ENCODE measurements around the gene BUB1B. TPM values are rescaled to one million over a fixed set of nuclear protein-coding genes. Genes with fewer than 3 reads are reported as not detected.

BUB1B gene
- polyA plus RNA-seq, 1 donor from 2014 or later, result 50.0 TPM

DNA sequence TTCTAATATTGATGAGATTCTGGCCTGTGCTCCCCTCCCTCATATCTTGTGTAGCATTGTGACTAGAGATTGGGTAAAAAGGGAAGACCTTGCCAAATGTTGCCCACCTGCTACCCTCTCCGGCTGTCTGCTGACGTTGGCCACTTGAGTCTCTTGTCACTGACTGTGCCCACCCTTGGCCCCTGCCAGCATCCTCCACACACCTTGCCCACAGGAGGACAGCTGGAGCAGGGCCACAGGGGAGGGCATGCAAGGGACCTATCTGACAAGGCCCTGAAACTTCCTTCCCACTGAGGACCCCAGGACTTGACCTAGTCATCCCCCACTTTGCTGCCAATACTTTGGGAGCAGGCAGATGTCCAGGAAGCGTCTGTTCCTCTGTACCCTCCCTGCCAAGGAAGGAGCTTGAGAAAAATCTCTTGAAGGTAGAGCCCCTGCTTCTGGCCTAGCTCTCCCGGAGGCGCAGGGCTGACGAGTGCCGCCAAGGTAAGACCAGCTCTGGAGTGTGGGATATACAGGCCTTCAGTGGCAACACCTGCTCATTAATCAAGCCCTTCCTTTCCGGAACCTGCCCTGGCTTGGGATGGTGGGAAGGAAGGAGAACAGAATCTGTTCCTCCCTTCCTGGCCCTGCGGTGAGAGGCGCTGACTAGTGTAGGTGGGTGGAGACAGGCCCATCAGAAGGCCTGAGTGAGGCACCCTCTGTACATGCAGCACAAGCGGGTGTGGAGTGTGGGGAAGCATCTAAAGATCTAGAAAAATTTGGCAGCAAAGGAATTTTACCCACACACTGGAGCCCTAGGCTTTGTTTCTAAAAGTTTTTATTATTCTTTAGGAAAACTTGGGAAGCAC is 73.1 kb downstream of the BUB1B start:
- H3K27ac ChIP-seq (ENCODE audit: low read length), result no peak overlapping the region
- H2AFZ ChIP-seq (ENCODE audit: low read depth, low read length), result no peak overlapping the region
- H3K4me2 ChIP-seq (ENCODE audit: low read length), result no peak overlapping the region
- TF ChIP-seq TAF1 (IDR thresholded peaks at IDR 0.05; ENCODE audit: low read depth), result no peak
- no peak for TF ChIP-seq MXI1 (conservative IDR thresholded peaks at IDR 0.05; ENCODE audit: poor library complexity, severe bottlenecking)
- TF ChIP-seq EP300 (conservative IDR thresholded peaks at IDR 0.05; ENCODE audit: poor library complexity, severe bottlenecking), result no peak
- TF ChIP-seq SMC3 (conservative IDR thresholded peaks at IDR 0.05; ENCODE audit: poor library complexity), result no peak
- TF ChIP-seq, protein P1, sequence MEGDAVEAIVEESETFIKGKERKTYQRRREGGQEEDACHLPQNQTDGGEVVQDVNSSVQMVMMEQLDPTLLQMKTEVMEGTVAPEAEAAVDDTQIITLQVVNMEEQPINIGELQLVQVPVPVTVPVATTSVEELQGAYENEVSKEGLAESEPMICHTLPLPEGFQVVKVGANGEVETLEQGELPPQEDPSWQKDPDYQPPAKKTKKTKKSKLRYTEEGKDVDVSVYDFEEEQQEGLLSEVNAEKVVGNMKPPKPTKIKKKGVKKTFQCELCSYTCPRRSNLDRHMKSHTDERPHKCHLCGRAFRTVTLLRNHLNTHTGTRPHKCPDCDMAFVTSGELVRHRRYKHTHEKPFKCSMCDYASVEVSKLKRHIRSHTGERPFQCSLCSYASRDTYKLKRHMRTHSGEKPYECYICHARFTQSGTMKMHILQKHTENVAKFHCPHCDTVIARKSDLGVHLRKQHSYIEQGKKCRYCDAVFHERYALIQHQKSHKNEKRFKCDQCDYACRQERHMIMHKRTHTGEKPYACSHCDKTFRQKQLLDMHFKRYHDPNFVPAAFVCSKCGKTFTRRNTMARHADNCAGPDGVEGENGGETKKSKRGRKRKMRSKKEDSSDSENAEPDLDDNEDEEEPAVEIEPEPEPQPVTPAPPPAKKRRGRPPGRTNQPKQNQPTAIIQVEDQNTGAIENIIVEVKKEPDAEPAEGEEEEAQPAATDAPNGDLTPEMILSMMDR (IDR thresholded peaks at IDR 0.05; ENCODE audit: poor library complexity, severe bottlenecking), result no peak
- no peak for TF ChIP-seq EZH2 (IDR thresholded peaks at IDR 0.05; ENCODE audit: borderline replicate concordance, insufficient read depth, low read length, poor library complexity, severe bottlenecking)
- TF ChIP-seq POLR2AphosphoS5 (IDR thresholded peaks at IDR 0.05), result no peak
- TF ChIP-seq, protein P2, sequence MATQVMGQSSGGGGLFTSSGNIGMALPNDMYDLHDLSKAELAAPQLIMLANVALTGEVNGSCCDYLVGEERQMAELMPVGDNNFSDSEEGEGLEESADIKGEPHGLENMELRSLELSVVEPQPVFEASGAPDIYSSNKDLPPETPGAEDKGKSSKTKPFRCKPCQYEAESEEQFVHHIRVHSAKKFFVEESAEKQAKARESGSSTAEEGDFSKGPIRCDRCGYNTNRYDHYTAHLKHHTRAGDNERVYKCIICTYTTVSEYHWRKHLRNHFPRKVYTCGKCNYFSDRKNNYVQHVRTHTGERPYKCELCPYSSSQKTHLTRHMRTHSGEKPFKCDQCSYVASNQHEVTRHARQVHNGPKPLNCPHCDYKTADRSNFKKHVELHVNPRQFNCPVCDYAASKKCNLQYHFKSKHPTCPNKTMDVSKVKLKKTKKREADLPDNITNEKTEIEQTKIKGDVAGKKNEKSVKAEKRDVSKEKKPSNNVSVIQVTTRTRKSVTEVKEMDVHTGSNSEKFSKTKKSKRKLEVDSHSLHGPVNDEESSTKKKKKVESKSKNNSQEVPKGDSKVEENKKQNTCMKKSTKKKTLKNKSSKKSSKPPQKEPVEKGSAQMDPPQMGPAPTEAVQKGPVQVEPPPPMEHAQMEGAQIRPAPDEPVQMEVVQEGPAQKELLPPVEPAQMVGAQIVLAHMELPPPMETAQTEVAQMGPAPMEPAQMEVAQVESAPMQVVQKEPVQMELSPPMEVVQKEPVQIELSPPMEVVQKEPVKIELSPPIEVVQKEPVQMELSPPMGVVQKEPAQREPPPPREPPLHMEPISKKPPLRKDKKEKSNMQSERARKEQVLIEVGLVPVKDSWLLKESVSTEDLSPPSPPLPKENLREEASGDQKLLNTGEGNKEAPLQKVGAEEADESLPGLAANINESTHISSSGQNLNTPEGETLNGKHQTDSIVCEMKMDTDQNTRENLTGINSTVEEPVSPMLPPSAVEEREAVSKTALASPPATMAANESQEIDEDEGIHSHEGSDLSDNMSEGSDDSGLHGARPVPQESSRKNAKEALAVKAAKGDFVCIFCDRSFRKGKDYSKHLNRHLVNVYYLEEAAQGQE (IDR thresholded peaks at IDR 0.05; ENCODE audit: borderline replicate concordance), result no peak
- TF ChIP-seq RAD21 (conservative IDR thresholded peaks at IDR 0.05), result no peak
- no peaks in the 10 kb centered on the region for H3K79me2 ChIP-seq (replicated peaks; ENCODE audit: insufficient read depth, low read length)
- no peaks in the 10 kb centered on the region for H3K36me3 ChIP-seq (ENCODE audit: insufficient read depth, low read length)
- H4K20me1 ChIP-seq (ENCODE audit: insufficient read depth), result no peaks in the 10 kb centered on the region
- H3F3A ChIP-seq (ENCODE audit: insufficient read depth, low read length, poor library complexity, severe bottlenecking), result no peaks in the 10 kb centered on the region
- no peaks in the 10 kb centered on the region for H3K9me2 ChIP-seq (ENCODE audit: insufficient read depth, low read length)
- no peak overlapping the region for H3K9ac ChIP-seq (ENCODE audit: low read length)
- no peaks in the 10 kb centered on the region for H3K27me3 ChIP-seq (ENCODE audit: insufficient read depth, low read depth, low read length)
- no peaks in the 10 kb centered on the region for H3K9me3 ChIP-seq (ENCODE audit: low read length)
- no peak overlapping the region for H3K4me3 ChIP-seq (ENCODE audit: low read length)

DNA sequence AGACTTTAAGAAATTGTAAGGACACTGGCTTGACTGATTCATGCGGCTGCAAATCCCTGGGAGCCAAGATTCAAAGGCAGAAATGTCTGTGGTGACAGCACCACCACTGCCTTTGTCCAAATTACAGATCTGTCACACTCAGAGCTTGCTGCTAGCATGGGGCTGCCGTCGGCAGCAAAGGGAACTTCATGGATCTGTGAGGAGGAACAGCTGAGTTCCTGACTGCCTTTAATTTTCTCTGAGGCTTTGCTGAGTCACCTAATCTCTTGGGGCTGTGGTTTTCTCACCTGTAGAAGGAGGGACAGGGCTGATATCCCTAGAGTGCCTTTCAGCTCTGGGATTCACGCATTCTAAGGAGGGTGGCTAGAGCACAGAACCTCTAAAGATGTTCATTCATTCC is 73.9 kb downstream of the BUB1B start:
- Histone ChIP-seq H3K27ac (ENCODE audit: low read length) (no peak overlapping the region), H3K27me3 (ENCODE audit: insufficient read depth, low read depth, low read length) (no peaks in the 10 kb centered on the region), H3K9me2 (ENCODE audit: insufficient read depth, low read length) (no peaks in the 10 kb centered on the region), H3K36me3 (ENCODE audit: insufficient read depth, low read length) (no peaks in the 10 kb centered on the region), H4K20me1 (ENCODE audit: insufficient read depth) (no peaks in the 10 kb centered on the region), H2AFZ (ENCODE audit: low read depth, low read length) (no peak overlapping the region), H3K9me3 (ENCODE audit: low read length) (no peaks in the 10 kb centered on the region), H3F3A (ENCODE audit: insufficient read depth, low read length, poor library complexity, severe bottlenecking) (no peaks in the 10 kb centered on the region), H3K4me2 (ENCODE audit: low read length) (no peak overlapping the region), H3K9ac (ENCODE audit: low read length) (no peak overlapping the region), H3K4me3 (ENCODE audit: low read length) (no peak overlapping the region), H3K79me2 (replicated peaks; ENCODE audit: insufficient read depth, low read length) (no peaks in the 10 kb centered on the region)
- TF ChIP-seq EZH2 (IDR thresholded peaks at IDR 0.05; ENCODE audit: borderline replicate concordance, insufficient read depth, low read length, poor library complexity, severe bottlenecking) (no peak), TAF1 (IDR thresholded peaks at IDR 0.05; ENCODE audit: low read depth) (no peak), RAD21 (conservative IDR thresholded peaks at IDR 0.05) (no peak), MXI1 (conservative IDR thresholded peaks at IDR 0.05; ENCODE audit: poor library complexity, severe bottlenecking) (no peak), POLR2AphosphoS5 (IDR thresholded peaks at IDR 0.05) (no peak), EP300 (conservative IDR thresholded peaks at IDR 0.05; ENCODE audit: poor library complexity, severe bottlenecking) (no peak), SMC3 (conservative IDR thresholded peaks at IDR 0.05; ENCODE audit: poor library complexity) (no peak)
- TF ChIP-seq, protein P1 (IDR thresholded peaks at IDR 0.05; ENCODE audit: poor library complexity, severe bottlenecking), result no peak
- TF ChIP-seq, protein P2 (IDR thresholded peaks at IDR 0.05; ENCODE audit: borderline replicate concordance), result no peak
